Mesendoderm (in vitro differentiated cells): ENCODE data around the gene FADS2.

Source experiments
- DNase-seq: peaks from one replicate; pipeline ENCODE4 v3.0.0; 2013
- H2AK5ac ChIP-seq: 2 replicates; pipeline ENCODE4 v1.6.1; 2013; ENCODE audit warnings: low read length, inconsistent platforms
- H2BK120ac ChIP-seq: 2 replicates; pipeline ENCODE4 v1.6.1; 2013; ENCODE audit warnings: low read depth, mild to moderate bottlenecking, low read length, moderate library complexity, mixed read lengths
- H2BK15ac ChIP-seq: replicated peaks from 2 replicates; pipeline ENCODE4 v1.6.1; 2013; ENCODE audit warnings: low read depth, mild to moderate bottlenecking, moderate library complexity
- H2BK5ac ChIP-seq: 2 replicates; pipeline ENCODE4 v1.6.1; 2013; ENCODE audit warnings: low read length, inconsistent platforms
- H3K18ac ChIP-seq: 2 replicates; pipeline ENCODE4 v1.6.1; 2013; ENCODE audit warnings: mild to moderate bottlenecking, low read length, mixed read lengths
- H3K23ac ChIP-seq: one replicate; pipeline ENCODE4 v1.6.1; 2013; ENCODE audit warnings: low read length
- H3K27ac ChIP-seq: 2 replicates; pipeline ENCODE4 v1.5.1; 2013; ENCODE audit warnings: low read depth, mild to moderate bottlenecking, inconsistent platforms, low read length, moderate library complexity
- H3K27me3 ChIP-seq: 2 replicates; pipeline ENCODE4 v1.6.1; 2013; ENCODE audit warnings: low read length, control low read depth, mild to moderate bottlenecking, inconsistent platforms; ENCODE audit not compliant: insufficient read depth, poor library complexity
- H3K36me3 ChIP-seq: 2 replicates; pipeline ENCODE4 v1.6.1; 2013; ENCODE audit warnings: low read length, inconsistent platforms; ENCODE audit not compliant: control insufficient read depth, insufficient read depth
- H3K4ac ChIP-seq: one replicate; pipeline ENCODE4 v1.6.1; 2013; ENCODE audit warnings: low read depth, mild to moderate bottlenecking, low read length, moderate library complexity
- H3K4me1 ChIP-seq: 2 replicates; pipeline ENCODE4 v1.6.1; 2013; ENCODE audit warnings: low read depth, low read length, inconsistent platforms; ENCODE audit not compliant: control insufficient read depth
- H3K4me2 ChIP-seq: 2 replicates; pipeline ENCODE4 v1.6.1; 2013; ENCODE audit warnings: low read length
- H3K4me3 ChIP-seq: 2 replicates; pipeline ENCODE4 v1.5.1; 2013; ENCODE audit warnings: mild to moderate bottlenecking, low read length
- H3K56ac ChIP-seq: one replicate; pipeline ENCODE4 v1.6.1; 2013; ENCODE audit warnings: low read length
- H3K79me1 ChIP-seq: 2 replicates; pipeline ENCODE4 v1.6.1; 2013; ENCODE audit warnings: low read length, inconsistent platforms
- H3K79me2 ChIP-seq: 2 replicates; pipeline ENCODE4 v1.6.1; 2013; ENCODE audit warnings: mild to moderate bottlenecking, low read length; ENCODE audit not compliant: control insufficient read depth, insufficient read depth
- H3K9ac ChIP-seq: 2 replicates; pipeline ENCODE4 v1.6.1; 2013; ENCODE audit warnings: low read length, inconsistent platforms
- H4K5ac ChIP-seq: one replicate; pipeline ENCODE4 v1.6.1; 2013; ENCODE audit warnings: low read length
- H4K8ac ChIP-seq: one replicate; pipeline ENCODE4 v1.6.1; 2013; ENCODE audit warnings: low read depth, mild to moderate bottlenecking, control low read depth, low read length, moderate library complexity
- WGBS: extraction: QIAGEN DNeasy Blood & Tissue Kit; methylation state at CpG from one replicate; pipeline ENCODE4 v1.1.7; 2013; ENCODE audit warnings: low lambda C conversion rate, missing lambda C conversion rate; ENCODE audit not compliant: insufficient coverage; ENCODE audit errors: extremely low coverage; 5-methylcytosine and 5-hydroxymethylcytosine counted together

Gene FADS2

GRCh38 chr11:61872935-61873565 is 45.0 kb downstream of the FADS2 start:
- DNase-seq = no peak
- H4K5ac ChIP-seq = no peak overlapping the region
- WGBS = no CpG with 5 or more reads among the region's 20 CpGs

GRCh38 chr11:61873588-61874376 is 45.7 kb downstream of the FADS2 start:
- no peak overlapping the region for H2BK120ac ChIP-seq
- H3K79me1 ChIP-seq = no peaks in the 10 kb centered on the region
- no peak overlapping the region for H3K56ac ChIP-seq
- no peaks in the 10 kb centered on the region for H3K27me3 ChIP-seq
- no peaks in the 10 kb centered on the region for H3K36me3 ChIP-seq
- H3K4ac ChIP-seq = no peak overlapping the region
- H4K5ac ChIP-seq = no peak overlapping the region
- DNase-seq = no peak
- no peak overlapping the region for H3K9ac ChIP-seq
- no peak overlapping the region for H2BK5ac ChIP-seq
- H2AK5ac ChIP-seq = no peak overlapping the region
- H3K4me2 ChIP-seq = no peak overlapping the region
- H3K4me1 ChIP-seq = peaks cover 2% of the 10 kb centered on the region
- no CpG with 5 or more reads among the region's 16 CpGs for WGBS
- no peaks in the 10 kb centered on the region for H3K79me2 ChIP-seq
- no peak overlapping the region for H4K8ac ChIP-seq
- H3K27ac ChIP-seq = no peak overlapping the region
- H3K4me3 ChIP-seq = no peak overlapping the region
- no peak overlapping the region for H2BK15ac ChIP-seq
- H3K18ac ChIP-seq = no peak overlapping the region
- no peak overlapping the region for H3K23ac ChIP-seq

More at GRCh38 chr11:61872935-61873565, 45.0 kb downstream of the FADS2 start:
- no peak overlapping the region for H2BK15ac ChIP-seq
- H3K4me1 ChIP-seq = peaks cover 2% of the 10 kb centered on the region
- H2BK120ac ChIP-seq = no peak overlapping the region
- no peaks in the 10 kb centered on the region for H3K36me3 ChIP-seq
- no peak overlapping the region for H2AK5ac ChIP-seq
- H3K56ac ChIP-seq = no peak overlapping the region
- no peak overlapping the region for H3K27ac ChIP-seq
- H3K4me2 ChIP-seq = no peak overlapping the region
- H3K4ac ChIP-seq = no peak overlapping the region
- no peaks in the 10 kb centered on the region for H3K27me3 ChIP-seq
- no peaks in the 10 kb centered on the region for H3K79me2 ChIP-seq
- H3K18ac ChIP-seq = no peak overlapping the region
- no peak overlapping the region for H3K4me3 ChIP-seq
- no peak overlapping the region for H4K8ac ChIP-seq
- H3K23ac ChIP-seq = no peak overlapping the region
- no peaks in the 10 kb centered on the region for H3K79me1 ChIP-seq
- H3K9ac ChIP-seq = no peak overlapping the region
- H2BK5ac ChIP-seq = no peak overlapping the region

- Histone ChIP-seq H2BK120ac (no peak overlapping the region), H3K4me3 (no peak overlapping the region), H4K8ac (no peak overlapping the region), H2BK15ac (no peak overlapping the region), H3K9ac (no peak overlapping the region), H2AK5ac (no peak overlapping the region), H3K79me2 (no peaks in the 10 kb centered on the region), H4K5ac (no peak overlapping the region), H3K36me3 (no peaks in the 10 kb centered on the region), H3K4me1 (peaks cover 2% of the 10 kb centered on the region), H3K18ac (no peak overlapping the region), H3K23ac (no peak overlapping the region), H3K4me2 (no peak overlapping the region), H2BK5ac (no peak overlapping the region), H3K27ac (no peak overlapping the region), H3K4ac (no peak overlapping the region), H3K27me3 (no peaks in the 10 kb centered on the region), H3K79me1 (no peaks in the 10 kb centered on the region), H3K56ac (no peak overlapping the region)
- DNase-seq = no peak
- no CpG with 5 or more reads among the region's 12 CpGs for whole genome bisulfite sequencing
These were observed 46.3 kb downstream of the FADS2 start for GRCh38 chr11:61874377-61874809.

- H3K27me3 ChIP-seq = no peaks in the 10 kb centered on the region
- no peak overlapping the region for H3K27ac ChIP-seq
- peaks cover 1% of the 10 kb centered on the region for H3K4me1 ChIP-seq
- no peak overlapping the region for H3K18ac ChIP-seq
- H2BK15ac ChIP-seq = no peak overlapping the region
- no peak overlapping the region for H4K8ac ChIP-seq
- no CpG with 5 or more reads among the region's 3 CpGs for WGBS
- H3K9ac ChIP-seq = no peak overlapping the region
- H3K23ac ChIP-seq = no peak overlapping the region
- H2BK5ac ChIP-seq = no peak overlapping the region
- H2AK5ac ChIP-seq = no peak overlapping the region
- H3K36me3 ChIP-seq = no peaks in the 10 kb centered on the region
- no peak overlapping the region for H2BK120ac ChIP-seq
- no peak overlapping the region for H3K4me2 ChIP-seq
- H4K5ac ChIP-seq = no peak overlapping the region
- H3K4ac ChIP-seq = no peak overlapping the region
- no peak for DNase-seq
- no peak overlapping the region for H3K56ac ChIP-seq
- no peaks in the 10 kb centered on the region for H3K79me1 ChIP-seq
- H3K4me3 ChIP-seq = no peak overlapping the region
- no peaks in the 10 kb centered on the region for H3K79me2 ChIP-seq
These were observed 46.8 kb downstream of the FADS2 start for GRCh38 chr11:61874853-61875252.

GRCh38 chr11:61875698-61876097 is 47.6 kb downstream of the FADS2 start:
- Histone ChIP-seq H3K56ac (no peak overlapping the region), H3K18ac (no peak overlapping the region), H3K27ac (no peak overlapping the region), H3K23ac (no peak overlapping the region), H3K9ac (no peak overlapping the region), H3K79me2 (no peaks in the 10 kb centered on the region), H4K5ac (no peak overlapping the region), H3K36me3 (no peaks in the 10 kb centered on the region), H3K27me3 (no peaks in the 10 kb centered on the region), H3K4me3 (no peak overlapping the region), H2BK120ac (no peak overlapping the region), H3K79me1 (no peaks in the 10 kb centered on the region), H2AK5ac (no peak overlapping the region), H3K4me2 (no peak overlapping the region), H3K4me1 (peaks cover 3% of the 10 kb centered on the region), H3K4ac (no peak overlapping the region), H4K8ac (no peak overlapping the region), H2BK15ac (no peak overlapping the region), H2BK5ac (no peak overlapping the region)
- DNase-seq = no peak
- no CpG with 5 or more reads among the region's 14 CpGs for WGBS
